GM23338 (cell line): ENCODE results near the gene XPO6. TPM values are rescaled to one million over a fixed set of nuclear protein-coding genes. Genes with fewer than 3 reads are reported as not detected.

ENCODE experiments used
- ATAC-seq: fragments of 200-7000 bp; cut with Tn5 transposase; 3 replicates; pipeline ENCODE4 v1.9.1; 2020
- DNase-seq: peaks from one replicate; pipeline ENCODE4 v3.0.0-alpha.2; 2015; ENCODE audit warnings: low spot score
- H2AFZ ChIP-seq: fragments of 200-600 bp; sonication (generic); 2 replicates; pipeline ENCODE4 v1.8.0; 2016; ENCODE audit warnings: antibody characterized with exemption, mild to moderate bottlenecking, moderate library complexity
- H3F3A ChIP-seq: fragments of 200-600 bp; sonication (generic); replicated peaks from 2 replicates; pipeline ENCODE4 v1.8.0; 2017; ENCODE audit warnings: antibody characterized with exemption, mixed run types, low read depth
- H3K27ac ChIP-seq: fragments of 200-600 bp; sonication (generic); 2 replicates; pipeline ENCODE4 v1.6.1; 2016; ENCODE audit warnings: low read depth
- H3K27me3 ChIP-seq: fragments of 200-600 bp; sonication (generic); 2 replicates; pipeline ENCODE4 v1.8.0; 2016; ENCODE audit warnings: mild to moderate bottlenecking, mixed run types, moderate library complexity; ENCODE audit not compliant: insufficient read depth
- H3K36me3 ChIP-seq: fragments of 200-600 bp; sonication (generic); 2 replicates; pipeline ENCODE4 v1.8.0; 2016; ENCODE audit warnings: mild to moderate bottlenecking; ENCODE audit not compliant: insufficient read depth
- H3K4me1 ChIP-seq: fragments of 200-600 bp; sonication (generic); 2 replicates; pipeline ENCODE4 v1.8.0; 2016; ENCODE audit warnings: mild to moderate bottlenecking, moderate library complexity; ENCODE audit not compliant: insufficient read depth
- H3K4me2 ChIP-seq: fragments of 200-600 bp; sonication (generic); 2 replicates; pipeline ENCODE4 v1.7.1; 2017; ENCODE audit warnings: mixed run types
- H3K4me3 ChIP-seq: fragments of 200-600 bp; sonication (generic); 2 replicates; pipeline ENCODE4 v1.6.1; 2016; ENCODE audit warnings: mixed run types
- H3K79me2 ChIP-seq: fragments of 200-600 bp; sonication (generic); replicated peaks from 2 replicates; pipeline ENCODE4 v1.8.0; 2017; ENCODE audit warnings: mild to moderate bottlenecking; ENCODE audit not compliant: insufficient read depth
- H3K9me2 ChIP-seq: fragments of 200-600 bp; sonication (generic); 2 replicates; pipeline ENCODE4 v1.8.0; 2017; ENCODE audit not compliant: insufficient read depth
- H4K20me1 ChIP-seq: fragments of 200-600 bp; sonication (generic); replicated peaks from 2 replicates; pipeline ENCODE4 v1.8.0; 2017; ENCODE audit warnings: mild to moderate bottlenecking; ENCODE audit not compliant: insufficient read depth
- H3K27ac Mint-ChIP-seq: 2 replicates; pipeline ENCODE4 v1.8.0; 2020; ENCODE audit warnings: inconsistent platforms, mild to moderate bottlenecking, moderate library complexity, mixed read lengths
- H3K27me3 Mint-ChIP-seq: 3 replicates; pipeline ENCODE4 v1.8.0; 2022; ENCODE audit warnings: low read depth, mild to moderate bottlenecking, moderate library complexity, mixed read lengths, inconsistent platforms; ENCODE audit not compliant: insufficient read depth, poor library complexity
- H3K36me3 Mint-ChIP-seq: 3 replicates; pipeline ENCODE4 v1.8.0; 2021; ENCODE audit warnings: low read depth, mild to moderate bottlenecking, inconsistent platforms, moderate library complexity, mixed read lengths
- H3K4me1 Mint-ChIP-seq: 3 replicates; pipeline ENCODE4 v1.8.0; 2020; ENCODE audit warnings: mild to moderate bottlenecking, inconsistent platforms, mixed read lengths
- H3K4me3 Mint-ChIP-seq: 3 replicates; pipeline ENCODE4 v1.8.0; 2021; ENCODE audit warnings: moderate library complexity, mild to moderate bottlenecking, inconsistent platforms, mixed read lengths
- H3K9me3 Mint-ChIP-seq: 3 replicates; pipeline ENCODE4 v1.8.0; 2020; ENCODE audit warnings: moderate library complexity, mild to moderate bottlenecking, inconsistent platforms, mixed read lengths
- CTCF ChIP-seq, 2 experiments: fragments of 200-600 bp in 1 of 2; sonication (generic) in 1 of 2; conservative IDR thresholded peaks; 2 replicates each; pipeline versions ENCODE4 v1.5.1 to v1.6.1; 2016 to 2017; ENCODE audit warnings: antibody characterized with exemption in 2 of 2, low read depth in 2 of 2, mild to moderate bottlenecking in 2 of 2, moderate library complexity in 1 of 2
- EZH2phosphoT487 ChIP-seq: fragments of 200-600 bp; sonication (generic); IDR thresholded peaks from one replicate; pipeline ENCODE4 v1.8.1; 2018; ENCODE audit warnings: antibody characterized with exemption; ENCODE audit not compliant: unreplicated experiment
- JUNB ChIP-seq: IDR thresholded peaks from one replicate; pipeline ENCODE4 v1.6.1; 2016; ENCODE audit warnings: antibody characterized with exemption; ENCODE audit not compliant: unreplicated experiment
- POLR2AphosphoS5 ChIP-seq: IDR thresholded peaks from 2 replicates; pipeline ENCODE4 v1.6.1; 2016; ENCODE audit warnings: antibody characterized with exemption, low read depth
- REST ChIP-seq: IDR thresholded peaks from one replicate; pipeline ENCODE4 v1.6.1; 2018; ENCODE audit warnings: antibody characterized with exemption; ENCODE audit not compliant: unreplicated experiment
- ZNF114 ChIP-seq: fragments of 250-450 bp; sonication (Bioruptor Pico); IDR thresholded peaks from 2 replicates; pipeline ENCODE4 v1.5.0; 2020; ENCODE audit warnings: mild to moderate bottlenecking, moderate library complexity
- ZNF331 ChIP-seq: fragments of 250-450 bp; sonication (Bioruptor Pico); IDR thresholded peaks from 2 replicates; pipeline ENCODE4 v1.5.0; 2020; ENCODE audit warnings: low read depth, mild to moderate bottlenecking, moderate library complexity
- ZNF462 ChIP-seq: fragments of 250-450 bp; sonication (Bioruptor Pico); IDR thresholded peaks from 2 replicates; pipeline ENCODE4 v1.5.0; 2020; ENCODE audit warnings: mild to moderate bottlenecking, moderate library complexity
- polyA plus RNA-seq: library from polyadenylated mRNA; unstranded; fragments of >200 nt; fragmentation: Nextera tagmentation; extraction: Ambion mirVana; gene quantifications from 2 replicates; pipeline ENCODE4 v1.2.1, GENCODE V29; 2016
- total RNA-seq: library from RNA; depleted of rRNA; stranded (reverse); fragments of >200 nt; shearing (Covaris generic); gene quantifications from 2 replicates; pipeline ENCODE4 v1.2.3, GENCODE V29; 2014

Gene XPO6
- total and polyA plus RNA-seq, 2 experiments from 2014 or later, result 83.9 to 178 TPM

- H3K4me1 ChIP-seq, result peaks cover 42% of the 10 kb centered on the region
- ATAC-seq (no peak), DNase-seq (no peak)
- no peak overlapping the region for H3K4me3 Mint-ChIP-seq
- no peaks in the 10 kb centered on the region for H3K9me2 ChIP-seq
- H3F3A ChIP-seq, result no peaks in the 10 kb centered on the region
- H4K20me1 ChIP-seq, result peaks cover 86% of the 10 kb centered on the region
- TF ChIP-seq JUNB, result no peak
- peaks cover 12% of the 10 kb centered on the region for H3K36me3 Mint-ChIP-seq
- no peak overlapping the region for H3K27ac Mint-ChIP-seq
- H3K27ac ChIP-seq, result no peak overlapping the region
- H3K4me2 ChIP-seq, result no peak overlapping the region
- no peak overlapping the region for H2AFZ ChIP-seq
- peaks cover 100% of the 10 kb centered on the region for H3K79me2 ChIP-seq
- no peak overlapping the region for H3K4me3 ChIP-seq
- H3K9me3 Mint-ChIP-seq, result no peaks in the 10 kb centered on the region
- H3K36me3 ChIP-seq, result no peaks in the 10 kb centered on the region
- H3K4me1 Mint-ChIP-seq, result peaks cover 43% of the 10 kb centered on the region
- H3K27me3 ChIP-seq, result no peaks in the 10 kb centered on the region
- H3K27me3 Mint-ChIP-seq, result peaks cover 7% of the 10 kb centered on the region
Measured at GRCh38 chr16:28191364-28191960, 20.3 kb downstream of the XPO6 start.

- Mint-ChIP-seq H3K27me3 (peaks cover 3% of the 10 kb centered on the region), H3K9me3 (0 out of 3 replicates have a peak, but pooled peaks cover 3% of the 10 kb centered on the region), H3K4me1 (peaks cover 30% of the 10 kb centered on the region), H3K27ac (no peak overlapping the region), H3K4me3 (no peak overlapping the region), H3K36me3 (peaks cover 18% of the 10 kb centered on the region)
- Histone ChIP-seq H3K27ac (peak overlapping the region; percentile 1; the same call in 1 of the 2 replicates), H3K4me3 (no peak overlapping the region), H2AFZ (no peak overlapping the region), H4K20me1 (peaks cover 75% of the 10 kb centered on the region), H3K79me2 (peaks cover 100% of the 10 kb centered on the region), H3K36me3 (no peaks in the 10 kb centered on the region; the same call in 1 of the 2 replicates), H3K4me2 (no peak overlapping the region), H3K4me1 (peaks cover 30% of the 10 kb centered on the region), H3K9me2 (no peaks in the 10 kb centered on the region), H3F3A (no peaks in the 10 kb centered on the region), H3K27me3 (no peaks in the 10 kb centered on the region)
- no peak for DNase-seq
- ATAC-seq, result no peak
- TF ChIP-seq ZNF462 (CRISPR knock-in tag) (no peak), ZNF331 (no peak), REST (no peak), ZNF114 (no peak), POLR2AphosphoS5 (no peak), CTCF (conservative IDR thresholded peaks at IDR 0.05; ENCODE audit: low read depth in 2 of 2) (no peak), EZH2phosphoT487 (no peak), JUNB (no peak)
Measured at GRCh38 chr16:28189245-28189644, 22.5 kb downstream of the XPO6 start.
